22Rv1 (cell line): ENCODE results near the gene CSMD2.

ENCODE experiments used
- H3K27ac ChIP-seq: fragments of 450-650 bp; 2 replicates; pipeline ENCODE4 v1.5.1; 2017
- CTCF ChIP-seq: fragments of 450-650 bp; IDR thresholded peaks from 2 replicates; pipeline ENCODE4 v1.5.1; 2017; ENCODE audit warnings: mild to moderate bottlenecking
- ZFX ChIP-seq: fragments of 450-650 bp; IDR thresholded peaks from 2 replicates; pipeline ENCODE4 v1.6.1; 2017; ENCODE audit warnings: antibody characterized with exemption, borderline replicate concordance

Gene CSMD2

GRCh38 chr1:33993301-33993700, 171.7 kb downstream of the CSMD2 start:
- TF ChIP-seq ZFX (no peak), CTCF (no peak)
- no peak overlapping the region for H3K27ac ChIP-seq

DNA sequence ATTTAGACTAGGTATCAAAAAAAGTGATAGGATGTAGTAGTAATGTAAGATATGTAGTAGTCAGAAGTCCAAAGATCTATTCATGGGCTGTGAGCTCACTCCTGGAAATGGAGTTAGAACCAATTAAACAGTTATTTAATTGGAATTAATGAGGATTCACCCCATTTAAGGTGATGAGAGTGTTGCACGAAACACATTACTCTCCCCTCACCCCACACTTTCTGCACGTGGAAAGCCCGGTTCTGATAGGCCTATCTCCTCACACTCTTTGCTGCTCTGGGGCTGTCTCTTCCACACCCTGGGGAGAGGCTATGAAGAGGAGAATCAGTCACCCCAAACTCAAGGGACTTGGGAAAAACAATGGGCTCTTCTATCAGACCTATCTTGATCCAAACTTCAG, 174.7 kb downstream of the CSMD2 start:
- no peak overlapping the region for H3K27ac ChIP-seq
- TF ChIP-seq ZFX (no peak), CTCF (no peak)

DNA sequence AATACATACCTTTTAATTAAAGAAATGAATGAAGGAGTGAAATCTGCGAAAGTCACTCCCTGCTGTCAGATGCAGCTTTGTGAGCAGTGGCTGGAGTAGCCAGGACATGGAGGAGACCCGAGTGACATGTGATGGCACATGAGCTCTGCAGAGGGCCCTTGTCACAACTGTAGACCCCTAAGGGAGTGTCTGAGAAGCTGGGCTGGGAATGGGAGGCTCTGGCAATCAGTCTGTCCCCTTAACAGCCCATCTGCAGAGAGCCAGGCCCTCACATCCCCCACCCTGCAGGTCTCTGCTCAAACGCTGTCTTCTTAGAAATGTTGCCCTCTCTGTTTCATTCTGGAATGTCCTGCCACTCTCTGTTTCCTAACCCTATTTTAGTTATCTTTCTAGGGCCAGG, 176.9 kb downstream of the CSMD2 start:
- H3K27ac ChIP-seq = no peak overlapping the region
- no peak for TF ChIP-seq CTCF
- no peak for TF ChIP-seq ZFX

GRCh38 chr1:33986390-33987095, 178.5 kb downstream of the CSMD2 start:
- no peak overlapping the region for H3K27ac ChIP-seq
- TF ChIP-seq CTCF (no peak), ZFX (no peak)

- no peak for TF ChIP-seq ZFX
- TF ChIP-seq CTCF = no peak
- no peak overlapping the region for H3K27ac ChIP-seq
Observed at GRCh38 chr1:33985656-33986055, 179.4 kb downstream of the CSMD2 start.

- no peak for TF ChIP-seq CTCF
- TF ChIP-seq ZFX = no peak
- no peak overlapping the region for H3K27ac ChIP-seq
Observed at GRCh38 chr1:33984906-33985565, 180.0 kb downstream of the CSMD2 start.

DNA sequence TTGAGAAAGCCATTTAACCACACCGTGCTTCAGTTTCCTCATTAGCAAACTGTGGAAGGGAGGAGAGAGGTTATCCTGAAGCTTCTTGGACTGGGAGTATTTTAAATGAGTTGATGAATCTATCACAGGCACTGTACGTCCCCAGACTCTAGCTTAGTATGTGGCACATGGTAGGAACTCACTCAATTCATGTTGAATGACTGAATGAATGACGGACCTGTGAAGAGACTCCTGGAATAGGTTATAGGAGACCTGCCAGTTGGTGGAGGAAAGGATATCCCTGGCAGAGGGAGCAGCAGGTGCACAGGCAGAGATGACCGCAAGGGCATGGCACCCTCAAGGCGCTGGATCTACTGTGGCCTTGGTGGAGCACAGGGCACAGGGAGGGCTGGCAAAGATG, 182.6 kb downstream of the CSMD2 start:
- no peak overlapping the region for H3K27ac ChIP-seq
- TF ChIP-seq ZFX (no peak), CTCF (no peak)
